ENCODE data around the gene PIP5KL1.

Gene PIP5KL1

GRCh38 chr9:127913682-127914081 lies 16.9 kb downstream of the PIP5KL1 start:
- DNase-seq (ENCODE audit: low spot score), result no peak

DNA sequence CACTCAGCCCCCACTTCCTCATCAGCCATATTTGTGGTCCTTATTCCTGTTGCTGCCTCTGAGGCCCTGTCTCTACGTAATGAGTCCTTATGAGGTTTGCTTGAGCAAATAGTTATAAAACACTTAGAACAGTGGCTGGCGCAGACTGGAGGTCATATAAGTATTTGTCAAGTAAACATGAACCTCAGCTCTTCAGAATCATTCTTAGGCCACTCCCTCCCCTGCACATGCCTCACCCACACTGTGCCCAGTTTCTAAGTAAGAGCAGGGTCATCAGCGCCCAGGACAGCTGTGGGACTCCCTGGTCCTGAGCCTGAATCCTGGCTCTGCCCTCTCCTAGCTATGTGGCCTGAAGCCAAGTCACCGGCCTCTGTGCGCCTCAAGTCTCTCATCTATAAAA lies 17.7 kb downstream of the PIP5KL1 start:
- DNase-seq (ENCODE audit: low spot score), result no peak

DNA sequence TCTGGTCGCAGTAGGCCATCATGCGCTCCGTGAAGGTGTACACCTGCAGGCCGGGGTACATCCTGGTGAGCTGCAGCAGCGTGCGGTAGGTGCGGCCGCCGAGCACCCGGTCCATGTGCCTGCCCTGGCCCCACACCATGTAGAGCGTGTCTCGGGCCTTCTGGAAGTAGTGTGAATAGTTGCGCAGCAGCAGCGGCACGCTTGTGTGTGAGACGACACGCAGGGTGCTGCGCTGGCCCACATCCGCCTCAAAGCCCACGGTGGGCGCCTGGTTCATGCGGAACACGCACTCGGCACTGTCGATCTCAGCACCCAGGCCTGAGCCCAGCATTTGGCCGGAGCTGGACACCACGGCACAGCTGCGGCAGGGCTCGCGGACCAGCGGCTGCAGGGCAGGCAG lies 18.3 kb downstream of the PIP5KL1 start:
- no peak for DNase-seq (ENCODE audit: low spot score)

DNA sequence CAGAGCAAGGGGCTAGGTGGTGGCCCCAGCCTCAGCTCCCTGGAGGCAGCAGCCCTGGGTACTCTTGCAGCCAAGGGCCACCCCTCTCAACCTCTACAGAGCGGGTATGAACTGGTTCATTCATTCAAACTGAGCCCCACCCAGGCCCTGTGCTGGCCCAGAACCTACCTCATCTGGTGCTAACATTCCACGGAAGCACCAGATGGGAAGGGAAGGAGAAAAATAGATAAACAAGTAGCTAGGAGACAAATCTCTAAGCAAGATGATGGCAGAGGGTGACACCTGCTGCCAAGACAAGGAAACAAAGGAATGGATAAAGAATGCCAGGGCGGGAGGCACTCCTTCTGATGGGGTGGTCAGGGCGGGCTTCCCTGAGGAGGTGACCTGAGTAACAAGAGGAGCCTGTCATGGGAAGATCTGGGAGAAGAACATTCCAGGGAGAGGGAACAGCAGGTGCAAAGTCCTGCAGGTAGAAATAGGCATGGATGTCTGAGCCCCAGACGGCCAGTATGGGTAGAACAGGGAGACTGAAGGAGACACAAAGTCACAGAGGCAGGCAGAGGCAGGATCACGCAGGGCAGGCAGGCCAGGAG lies 19.9 kb downstream of the PIP5KL1 start:
- no peak for DNase-seq (ENCODE audit: low spot score)

DNA sequence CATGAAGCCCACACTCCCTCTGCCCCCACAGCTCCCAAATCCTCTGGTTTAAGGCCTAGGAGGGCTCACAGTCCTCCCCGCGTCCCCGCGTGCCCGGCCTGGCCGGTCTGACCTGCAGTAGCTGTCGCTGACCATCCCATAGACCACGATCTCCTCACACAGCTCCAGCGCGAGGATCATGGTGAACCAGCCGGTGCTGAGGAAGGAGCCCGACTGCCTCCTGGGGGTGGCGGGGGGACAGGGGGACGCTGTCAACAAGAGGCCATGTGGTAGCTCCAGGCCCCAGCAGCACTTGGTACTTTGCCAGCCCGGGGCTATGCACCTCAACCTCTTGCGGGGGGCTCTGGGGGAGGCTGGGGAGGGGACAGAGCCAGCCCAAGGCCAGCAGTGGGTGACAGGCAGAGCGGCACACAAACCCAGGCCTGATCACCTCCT lies 20.7 kb downstream of the PIP5KL1 start:
- no peak for DNase-seq (ENCODE audit: low spot score)

- DNase-seq (ENCODE audit: low spot score), result no peak
These were observed 22.0 kb downstream of the PIP5KL1 start for GRCh38 chr9:127908660-127908926.

- DNase-seq (ENCODE audit: low spot score), result no peak
These were observed 22.5 kb downstream of the PIP5KL1 start for GRCh38 chr9:127907867-127908659.

GRCh38 chr9:127905788-127906191 lies 24.8 kb downstream of the PIP5KL1 start:
- DNase-seq (ENCODE audit: low spot score), result peak; percentile 64

GRCh38 chr9:127905004-127905728 lies 25.4 kb downstream of the PIP5KL1 start:
- peak; percentile 71 for DNase-seq (ENCODE audit: low spot score)

DNA sequence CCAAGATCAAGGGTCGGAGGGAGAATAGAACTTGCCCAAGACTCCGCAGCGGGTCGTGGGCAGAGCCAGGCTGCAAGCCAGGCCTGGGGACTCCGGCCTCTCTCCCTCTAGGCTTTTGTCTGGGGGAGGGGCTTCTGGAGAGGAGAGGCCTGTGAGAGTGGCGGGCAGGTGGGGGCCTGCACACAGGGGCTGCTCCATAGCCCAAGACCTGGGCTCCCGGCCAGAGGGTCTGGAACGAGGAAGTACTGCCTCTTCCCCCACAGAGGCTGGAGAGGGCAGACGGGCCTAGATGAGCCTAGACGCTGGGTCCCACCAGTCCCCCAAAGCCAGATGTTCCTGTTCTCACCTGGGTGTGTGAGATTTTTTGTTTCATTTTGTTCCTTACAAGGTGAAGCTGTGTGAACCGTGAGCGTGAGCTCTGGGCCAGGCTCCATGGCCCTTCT lies 26.0 kb downstream of the PIP5KL1 start:
- no peak for DNase-seq (ENCODE audit: low spot score)

- DNase-seq (ENCODE audit: low spot score), result peak; percentile 52
These were observed 26.8 kb downstream of the PIP5KL1 start for GRCh38 chr9:127903557-127904475.

- DNase-seq (ENCODE audit: low spot score), result peak; percentile 68
These were observed 31.2 kb downstream of the PIP5KL1 start, which contains the start of gene ST6GALNAC6 for GRCh38 chr9:127899128-127899943. Gene ST6GALNAC6 (minus strand): TSS chr9:127899603. CDS start chr9:127897981, 1,622 bp downstream.

GRCh38 chr9:127898433-127899127 lies 32.0 kb downstream of the PIP5KL1 start:
- DNase-seq (ENCODE audit: low spot score), result no peak

GRCh38 chr9:127897193-127897692 lies 33.3 kb downstream of the PIP5KL1 start:
- no peak for DNase-seq (ENCODE audit: low spot score)

DNA sequence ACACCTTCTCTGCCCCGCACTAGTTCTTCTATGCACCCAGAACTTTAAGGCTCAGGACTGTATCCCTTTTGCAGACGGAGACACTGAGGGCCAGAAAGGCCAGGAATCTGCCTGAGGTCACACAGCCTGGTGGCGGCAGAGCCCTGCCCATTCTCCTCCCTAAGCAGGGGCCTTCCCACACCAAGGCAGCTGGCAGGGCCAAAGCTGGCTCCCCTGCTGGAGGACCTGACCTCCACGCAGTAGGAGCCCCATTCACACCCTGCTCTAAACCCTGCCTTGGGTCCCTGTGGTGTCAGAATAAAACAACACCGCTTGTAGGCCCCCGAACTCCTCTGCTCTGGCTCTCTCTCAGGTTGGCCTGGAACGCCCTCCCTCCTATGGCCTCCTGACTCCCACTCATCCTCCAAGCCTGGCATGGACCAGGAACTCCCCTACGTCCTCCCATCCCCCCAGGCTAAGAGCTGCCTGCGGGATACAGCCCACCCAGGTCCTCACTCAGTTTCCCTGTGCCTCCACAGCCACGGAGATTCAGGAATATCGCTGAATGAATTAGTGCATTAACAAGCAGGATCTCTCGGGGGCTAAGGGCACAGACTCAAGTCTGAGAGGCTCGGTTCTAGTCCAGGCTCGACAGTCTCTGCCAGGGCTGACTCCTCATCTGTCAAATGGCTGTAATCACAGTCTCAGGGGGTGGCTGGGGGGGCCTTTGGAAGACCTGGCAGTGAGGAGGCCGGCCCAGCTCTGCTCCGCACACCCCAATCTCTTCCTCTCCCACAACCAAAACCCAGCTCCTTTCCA lies 34.0 kb downstream of the PIP5KL1 start:
- no peak for DNase-seq (ENCODE audit: low spot score)

GRCh38 chr9:127895811-127896210 lies 34.8 kb downstream of the PIP5KL1 start:
- DNase-seq (ENCODE audit: low spot score), result no peak

GRCh38 chr9:127893392-127893791 lies 37.2 kb downstream of the PIP5KL1 start:
- no peak for DNase-seq (ENCODE audit: low spot score)

- no peak for DNase-seq (ENCODE audit: low spot score)
These were observed 37.7 kb downstream of the PIP5KL1 start for GRCh38 chr9:127892831-127893230.

DNA sequence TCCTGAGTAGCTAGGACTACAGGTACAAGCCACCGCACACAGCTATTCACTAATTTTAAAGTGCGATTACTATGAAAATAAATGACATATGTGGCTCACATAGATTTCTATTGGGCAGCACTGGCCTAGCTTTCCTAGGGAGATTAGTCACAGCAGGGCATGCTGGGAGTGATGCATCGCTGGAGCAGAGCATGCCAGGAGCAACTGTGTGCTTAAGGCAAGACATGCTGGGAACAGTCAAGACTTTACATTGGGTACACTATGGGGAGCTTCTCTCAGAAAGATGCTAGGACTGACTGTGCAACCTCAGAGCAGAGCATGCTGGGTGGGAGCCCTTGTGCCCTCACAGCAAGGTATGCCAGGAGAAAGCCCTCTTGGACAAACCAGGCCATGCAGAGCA lies 40.5 kb downstream of the PIP5KL1 start:
- DNase-seq (ENCODE audit: low spot score), result no peak

Data from CD4-positive, alpha-beta T cell treated with Interleukin-15 for 4 hours (primary cell).